HCT116 (cell line): ENCODE measurements around the gene TMCC1.

Source experiments
- CBX3 ChIP-seq: IDR thresholded peaks from 2 replicates; pipeline ENCODE4 v1.6.1; 2012; ENCODE audit warnings: low read depth
- EGR1 ChIP-seq: IDR thresholded peaks from 2 replicates; pipeline ENCODE4 v1.6.1; 2012; ENCODE audit warnings: low read depth
- ELF1 ChIP-seq: IDR thresholded peaks from 2 replicates; pipeline ENCODE4 v1.6.1; 2012; ENCODE audit warnings: low read depth, borderline replicate concordance
- EZH2 ChIP-seq: fragments of 200-600 bp; sonication (generic); IDR thresholded peaks from 2 replicates; pipeline ENCODE4 v1.6.1; 2017; ENCODE audit warnings: antibody characterized with exemption, mixed run types
- EZH2phosphoT487 ChIP-seq: fragments of 200-600 bp; IDR thresholded peaks from 2 replicates; pipeline ENCODE4 v1.6.1; 2018; ENCODE audit warnings: antibody characterized with exemption, borderline replicate concordance
- POLR2A ChIP-seq: IDR thresholded peaks from 2 replicates; pipeline ENCODE4 v1.7.0; 2011; ENCODE audit warnings: borderline replicate concordance; ENCODE audit not compliant: insufficient read depth, insufficient read length; ENCODE audit errors: extremely low read depth
- POLR2AphosphoS5 ChIP-seq: IDR thresholded peaks from 2 replicates; pipeline ENCODE4 v1.6.1; 2011; ENCODE audit warnings: mild to moderate bottlenecking, low read depth, low read length, moderate library complexity
- RAD21 ChIP-seq: IDR thresholded peaks from 2 replicates; pipeline ENCODE4 v1.6.1; 2012; ENCODE audit warnings: low read depth, mild to moderate bottlenecking
- YY1 ChIP-seq: IDR thresholded peaks from 2 replicates; pipeline ENCODE4 v1.6.1; 2011; ENCODE audit warnings: low read length, low read depth, moderate library complexity, mild to moderate bottlenecking; ENCODE audit not compliant: insufficient replicate concordance; ENCODE audit errors: extremely low read depth
- ZNF274 ChIP-seq: fragments of 200-500 bp; sonication (Bioruptor generic); IDR thresholded peaks from 2 replicates; pipeline ENCODE4 v1.6.1; 2014; ENCODE audit warnings: mild to moderate bottlenecking, low read depth, low read length, inconsistent platforms
- TF ChIP-seq, protein P1 (sequence below), 3 experiments: fragments of 200-600 bp in 1 of 3; sonication (generic) in 1 of 3; IDR thresholded peaks in 2 of 3; conservative IDR thresholded peaks in 1 of 3; 2 replicates each; pipeline ENCODE4 v1.5.1; 2012 to 2017; ENCODE audit warnings: low read depth in 2 of 3, low read length in 2 of 3, antibody characterized with exemption in 1 of 3, borderline replicate concordance in 1 of 3, control low read depth in 1 of 3, mild to moderate bottlenecking in 1 of 3, mixed read lengths in 1 of 3, mixed run types in 1 of 3, moderate library complexity in 1 of 3; ENCODE audit not compliant: insufficient read depth in 1 of 3
- TF ChIP-seq, protein P2 (sequence below): IDR thresholded peaks from 2 replicates; pipeline ENCODE4 v1.6.1; 2012; ENCODE audit warnings: low read depth
- TF ChIP-seq, protein P3 (sequence below): IDR thresholded peaks from 2 replicates; pipeline ENCODE4 v1.6.1; 2011; ENCODE audit warnings: mild to moderate bottlenecking, low read length, moderate library complexity; ENCODE audit not compliant: insufficient replicate concordance; ENCODE audit errors: extremely low read depth

DNA sequence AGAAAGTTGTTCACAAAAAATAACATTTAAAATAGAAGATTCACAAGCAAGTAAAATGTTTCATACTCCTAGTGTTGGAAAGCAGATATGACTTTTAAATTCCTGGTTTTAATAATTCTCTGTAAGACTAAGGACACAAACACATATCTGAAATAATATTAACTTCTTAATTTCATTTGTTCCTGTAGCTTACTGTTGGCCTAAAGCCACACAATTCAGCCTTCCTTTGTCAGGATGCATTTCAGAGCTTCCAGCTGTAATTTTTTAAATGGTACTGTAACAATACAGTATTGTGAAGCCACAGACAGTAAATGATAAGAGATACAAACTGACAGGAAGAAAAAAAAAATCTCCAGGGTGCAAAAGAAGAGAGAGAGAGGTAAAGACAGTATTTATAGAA is 84.2 kb downstream of the TMCC1 start:
- TF ChIP-seq, protein P1, sequence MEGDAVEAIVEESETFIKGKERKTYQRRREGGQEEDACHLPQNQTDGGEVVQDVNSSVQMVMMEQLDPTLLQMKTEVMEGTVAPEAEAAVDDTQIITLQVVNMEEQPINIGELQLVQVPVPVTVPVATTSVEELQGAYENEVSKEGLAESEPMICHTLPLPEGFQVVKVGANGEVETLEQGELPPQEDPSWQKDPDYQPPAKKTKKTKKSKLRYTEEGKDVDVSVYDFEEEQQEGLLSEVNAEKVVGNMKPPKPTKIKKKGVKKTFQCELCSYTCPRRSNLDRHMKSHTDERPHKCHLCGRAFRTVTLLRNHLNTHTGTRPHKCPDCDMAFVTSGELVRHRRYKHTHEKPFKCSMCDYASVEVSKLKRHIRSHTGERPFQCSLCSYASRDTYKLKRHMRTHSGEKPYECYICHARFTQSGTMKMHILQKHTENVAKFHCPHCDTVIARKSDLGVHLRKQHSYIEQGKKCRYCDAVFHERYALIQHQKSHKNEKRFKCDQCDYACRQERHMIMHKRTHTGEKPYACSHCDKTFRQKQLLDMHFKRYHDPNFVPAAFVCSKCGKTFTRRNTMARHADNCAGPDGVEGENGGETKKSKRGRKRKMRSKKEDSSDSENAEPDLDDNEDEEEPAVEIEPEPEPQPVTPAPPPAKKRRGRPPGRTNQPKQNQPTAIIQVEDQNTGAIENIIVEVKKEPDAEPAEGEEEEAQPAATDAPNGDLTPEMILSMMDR (IDR thresholded peaks at IDR 0.05 in 2 of 3, conservative IDR thresholded peaks at IDR 0.05 in 1 of 3; ENCODE audit: borderline replicate concordance in 1 of 3, insufficient read depth in 1 of 3, low read depth in 2 of 3, low read length in 2 of 3): no peak
- TF ChIP-seq EZH2 (no peak), POLR2A (no peak), RAD21 (no peak), ZNF274 (no peak), EGR1 (no peak), POLR2AphosphoS5 (no peak), CBX3 (no peak), ELF1 (no peak), EZH2phosphoT487 (no peak), YY1 (no peak)
- TF ChIP-seq, protein P2, sequence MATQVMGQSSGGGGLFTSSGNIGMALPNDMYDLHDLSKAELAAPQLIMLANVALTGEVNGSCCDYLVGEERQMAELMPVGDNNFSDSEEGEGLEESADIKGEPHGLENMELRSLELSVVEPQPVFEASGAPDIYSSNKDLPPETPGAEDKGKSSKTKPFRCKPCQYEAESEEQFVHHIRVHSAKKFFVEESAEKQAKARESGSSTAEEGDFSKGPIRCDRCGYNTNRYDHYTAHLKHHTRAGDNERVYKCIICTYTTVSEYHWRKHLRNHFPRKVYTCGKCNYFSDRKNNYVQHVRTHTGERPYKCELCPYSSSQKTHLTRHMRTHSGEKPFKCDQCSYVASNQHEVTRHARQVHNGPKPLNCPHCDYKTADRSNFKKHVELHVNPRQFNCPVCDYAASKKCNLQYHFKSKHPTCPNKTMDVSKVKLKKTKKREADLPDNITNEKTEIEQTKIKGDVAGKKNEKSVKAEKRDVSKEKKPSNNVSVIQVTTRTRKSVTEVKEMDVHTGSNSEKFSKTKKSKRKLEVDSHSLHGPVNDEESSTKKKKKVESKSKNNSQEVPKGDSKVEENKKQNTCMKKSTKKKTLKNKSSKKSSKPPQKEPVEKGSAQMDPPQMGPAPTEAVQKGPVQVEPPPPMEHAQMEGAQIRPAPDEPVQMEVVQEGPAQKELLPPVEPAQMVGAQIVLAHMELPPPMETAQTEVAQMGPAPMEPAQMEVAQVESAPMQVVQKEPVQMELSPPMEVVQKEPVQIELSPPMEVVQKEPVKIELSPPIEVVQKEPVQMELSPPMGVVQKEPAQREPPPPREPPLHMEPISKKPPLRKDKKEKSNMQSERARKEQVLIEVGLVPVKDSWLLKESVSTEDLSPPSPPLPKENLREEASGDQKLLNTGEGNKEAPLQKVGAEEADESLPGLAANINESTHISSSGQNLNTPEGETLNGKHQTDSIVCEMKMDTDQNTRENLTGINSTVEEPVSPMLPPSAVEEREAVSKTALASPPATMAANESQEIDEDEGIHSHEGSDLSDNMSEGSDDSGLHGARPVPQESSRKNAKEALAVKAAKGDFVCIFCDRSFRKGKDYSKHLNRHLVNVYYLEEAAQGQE: no peak
- TF ChIP-seq, protein P3, sequence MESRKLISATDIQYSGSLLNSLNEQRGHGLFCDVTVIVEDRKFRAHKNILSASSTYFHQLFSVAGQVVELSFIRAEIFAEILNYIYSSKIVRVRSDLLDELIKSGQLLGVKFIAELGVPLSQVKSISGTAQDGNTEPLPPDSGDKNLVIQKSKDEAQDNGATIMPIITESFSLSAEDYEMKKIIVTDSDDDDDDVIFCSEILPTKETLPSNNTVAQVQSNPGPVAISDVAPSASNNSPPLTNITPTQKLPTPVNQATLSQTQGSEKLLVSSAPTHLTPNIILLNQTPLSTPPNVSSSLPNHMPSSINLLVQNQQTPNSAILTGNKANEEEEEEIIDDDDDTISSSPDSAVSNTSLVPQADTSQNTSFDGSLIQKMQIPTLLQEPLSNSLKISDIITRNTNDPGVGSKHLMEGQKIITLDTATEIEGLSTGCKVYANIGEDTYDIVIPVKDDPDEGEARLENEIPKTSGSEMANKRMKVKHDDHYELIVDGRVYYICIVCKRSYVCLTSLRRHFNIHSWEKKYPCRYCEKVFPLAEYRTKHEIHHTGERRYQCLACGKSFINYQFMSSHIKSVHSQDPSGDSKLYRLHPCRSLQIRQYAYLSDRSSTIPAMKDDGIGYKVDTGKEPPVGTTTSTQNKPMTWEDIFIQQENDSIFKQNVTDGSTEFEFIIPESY: no peak
